CD4-positive, alpha-beta T cell treated with Interleukin-1 beta for 1 hour (primary cell): ENCODE results near the gene TES.

Experiments used
- DNase-seq, 2 donors: peaks; one replicate each; pipeline ENCODE4 v3.0.0-alpha.2; 2020 to 2022

The TES gene

DNA sequence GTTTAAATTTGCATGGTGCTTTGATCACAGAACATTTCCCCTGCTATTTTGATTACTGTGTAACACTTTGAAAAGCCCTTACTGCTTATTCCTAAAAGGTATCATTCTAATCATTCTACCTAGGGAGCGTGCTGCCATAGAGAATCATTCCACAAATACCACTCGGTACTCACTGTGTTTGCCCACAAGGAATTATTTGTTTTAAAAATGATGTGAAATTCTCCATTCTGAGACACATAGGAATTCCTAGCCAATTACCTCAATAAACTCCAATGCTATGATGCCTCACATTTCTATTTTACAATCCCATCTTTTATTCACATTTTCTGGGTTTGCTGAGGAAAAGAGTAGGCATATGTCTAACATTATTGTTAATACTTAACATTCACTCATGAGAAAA is 16.2 kb upstream of the TES start:
- DNase-seq: no peak

DNA sequence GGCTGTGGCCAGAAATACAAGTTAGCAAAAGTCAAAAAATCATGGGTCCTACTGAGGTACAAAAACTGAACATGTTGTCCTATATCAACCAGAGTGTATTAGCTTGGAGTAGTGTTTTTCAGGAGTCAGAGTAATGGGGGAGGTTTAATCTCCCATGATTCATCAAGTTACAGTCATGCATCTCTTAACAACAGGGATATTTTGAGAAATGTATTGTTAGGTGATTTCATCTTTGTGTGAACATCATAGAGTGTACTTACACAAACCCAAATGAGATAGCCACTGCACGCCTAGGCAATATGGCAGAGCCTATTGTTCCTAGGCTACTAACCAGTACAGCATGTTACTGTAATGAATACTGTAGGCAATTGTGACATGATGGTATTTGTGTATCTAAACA is 14.9 kb upstream of the TES start:
- DNase-seq: no peak

DNA sequence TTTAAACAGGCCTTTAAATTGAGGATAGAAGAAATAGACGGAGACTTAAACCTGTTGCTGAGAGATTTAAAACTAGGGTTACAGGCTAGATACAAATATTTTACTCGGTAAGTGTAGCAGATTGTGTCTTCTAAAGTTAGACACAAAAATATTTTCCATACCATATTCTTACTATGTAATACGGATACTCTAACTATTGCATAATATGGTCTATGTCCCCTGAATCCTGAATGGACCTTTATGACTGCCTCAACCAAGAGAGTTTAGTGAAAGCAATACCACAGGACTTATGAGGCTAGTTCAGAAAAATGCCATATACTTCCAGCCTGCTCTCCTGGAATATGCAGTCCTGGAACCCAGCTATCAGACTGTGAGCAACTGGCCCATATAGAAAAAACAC is 13.4 kb upstream of the TES start:
- DNase-seq: no peak

DNA sequence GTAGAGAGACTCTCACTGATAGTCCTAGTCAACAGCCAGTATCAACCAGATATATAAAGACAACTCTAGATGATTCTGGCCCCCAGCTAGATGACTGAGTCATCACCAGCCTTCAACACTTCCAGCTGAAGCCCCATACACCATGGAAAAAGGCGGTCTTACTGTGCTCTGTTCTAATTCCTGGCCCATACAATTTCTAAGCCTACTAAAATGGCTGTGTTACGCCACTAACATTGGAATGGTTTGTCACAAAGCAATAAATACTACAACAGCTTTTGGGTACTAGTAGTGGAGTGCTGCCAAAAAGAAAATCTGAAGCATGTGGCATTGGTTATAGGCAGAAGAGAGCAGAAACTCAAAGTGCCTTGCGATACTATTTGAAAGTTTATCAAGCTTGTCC is 13.0 kb upstream of the TES start:
- DNase-seq: no peak

DNA sequence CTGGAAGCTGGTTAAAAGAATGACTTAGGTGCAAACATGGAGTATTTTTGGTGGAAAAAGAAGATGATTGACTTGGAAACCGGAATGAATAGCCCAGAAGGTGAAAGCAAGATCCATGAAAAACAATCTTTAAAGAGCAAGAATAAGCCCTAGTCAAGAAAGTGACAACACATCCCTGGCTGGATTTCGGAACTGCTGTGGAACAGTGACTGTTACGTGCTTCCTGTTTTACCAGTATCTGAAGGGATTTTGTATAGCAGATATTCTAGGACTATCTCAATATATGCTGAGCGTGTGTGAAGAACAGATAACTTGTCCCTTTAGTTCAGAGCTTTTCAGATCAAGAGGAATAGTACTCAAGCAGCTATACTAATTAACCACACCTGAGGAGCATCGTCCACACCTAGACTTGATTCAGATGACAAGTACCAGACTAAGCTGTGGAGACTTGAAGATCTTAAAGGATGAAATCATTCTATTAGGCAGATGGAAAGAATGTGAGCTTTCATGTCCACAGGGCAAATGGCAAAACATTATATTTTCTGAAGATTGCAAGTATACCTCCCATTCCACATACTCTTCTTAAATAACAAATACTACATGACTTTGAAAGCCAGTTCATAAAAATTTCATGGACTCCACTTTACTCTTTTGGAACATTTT is 11.5 kb upstream of the TES start:
- DNase-seq: no peak

DNA sequence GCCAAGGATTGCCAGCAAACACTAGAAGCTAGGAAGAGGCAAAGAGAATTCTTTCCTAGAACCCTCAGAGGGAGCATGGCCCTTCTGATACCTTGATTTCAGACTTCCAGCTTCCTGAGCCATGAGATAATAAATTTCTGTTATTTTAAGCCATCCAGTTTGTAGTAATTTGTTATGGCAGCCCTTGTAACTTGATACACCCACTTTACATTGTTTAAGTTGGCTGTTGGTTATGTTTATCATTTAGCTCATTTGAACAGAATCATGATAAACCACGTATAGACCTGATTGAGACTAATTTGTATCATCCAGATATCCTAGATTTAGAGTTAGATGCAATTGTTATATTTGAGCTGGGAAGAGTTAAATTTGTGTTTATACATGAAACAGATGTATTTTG is 9.4 kb upstream of the TES start:
- DNase-seq: no peak

DNA sequence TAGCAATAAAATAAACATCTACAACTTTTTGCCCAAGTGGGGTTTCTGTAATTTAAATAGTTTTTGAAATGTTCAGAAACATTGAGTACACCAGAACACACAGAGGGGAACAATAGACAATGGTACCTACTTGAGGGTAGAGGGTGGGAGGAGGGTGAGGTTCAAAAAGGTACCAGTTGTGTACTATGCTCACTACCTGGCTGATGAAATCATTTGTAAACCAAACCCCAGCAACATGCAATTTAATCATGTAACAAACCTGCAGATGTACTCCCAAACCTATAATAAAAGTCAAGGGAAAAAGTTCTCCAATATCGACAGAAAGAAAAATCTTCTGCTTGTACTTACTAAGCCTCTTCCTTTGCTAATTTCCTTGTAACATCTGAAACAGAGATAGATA is 4.2 kb upstream of the TES start:
- DNase-seq: no peak

DNA sequence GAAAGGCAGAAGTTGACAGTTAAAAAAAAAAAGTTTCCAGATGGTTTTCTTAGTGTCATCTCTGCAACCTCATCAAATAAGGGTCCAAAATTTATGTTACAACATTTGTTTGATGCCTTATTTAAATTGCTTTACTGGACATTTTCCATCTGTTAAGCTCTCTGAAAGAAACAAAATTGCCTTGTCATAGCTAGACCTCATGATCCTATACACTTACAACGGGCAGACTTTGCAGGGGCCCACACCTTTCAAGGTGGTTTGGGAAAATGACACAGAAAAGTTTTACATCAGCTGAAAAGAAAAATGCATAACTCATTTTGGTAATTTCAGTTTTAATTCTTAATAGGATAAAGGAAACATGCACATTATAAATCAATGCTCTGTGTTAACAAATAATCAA is 1.4 kb upstream of the TES start:
- DNase-seq: no peak

DNA sequence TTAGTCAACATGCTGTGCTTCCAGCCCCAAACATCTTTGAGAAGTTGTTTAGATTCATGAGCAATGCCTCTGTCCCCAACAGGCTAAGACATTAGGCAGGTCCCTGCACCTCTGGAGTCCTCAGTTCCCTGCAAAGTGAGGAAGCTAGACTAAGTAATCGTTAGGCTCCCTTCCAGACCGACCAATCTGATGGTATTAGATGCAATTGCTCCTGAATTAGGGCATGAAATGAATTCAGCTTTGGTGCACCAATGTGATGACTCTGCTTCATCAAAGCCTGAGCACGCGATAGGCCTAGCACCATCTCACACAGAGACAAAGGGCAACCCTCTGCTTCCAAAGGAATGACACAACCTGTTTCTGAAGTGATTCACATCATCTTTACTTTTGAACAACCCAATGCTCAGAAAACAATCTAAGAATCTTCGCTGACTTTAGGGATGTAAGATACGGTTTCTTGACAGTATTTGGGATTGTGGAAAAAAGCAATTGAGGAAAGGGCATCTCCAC is 723 bp upstream of the TES start:
- DNase-seq: no peak

DNA sequence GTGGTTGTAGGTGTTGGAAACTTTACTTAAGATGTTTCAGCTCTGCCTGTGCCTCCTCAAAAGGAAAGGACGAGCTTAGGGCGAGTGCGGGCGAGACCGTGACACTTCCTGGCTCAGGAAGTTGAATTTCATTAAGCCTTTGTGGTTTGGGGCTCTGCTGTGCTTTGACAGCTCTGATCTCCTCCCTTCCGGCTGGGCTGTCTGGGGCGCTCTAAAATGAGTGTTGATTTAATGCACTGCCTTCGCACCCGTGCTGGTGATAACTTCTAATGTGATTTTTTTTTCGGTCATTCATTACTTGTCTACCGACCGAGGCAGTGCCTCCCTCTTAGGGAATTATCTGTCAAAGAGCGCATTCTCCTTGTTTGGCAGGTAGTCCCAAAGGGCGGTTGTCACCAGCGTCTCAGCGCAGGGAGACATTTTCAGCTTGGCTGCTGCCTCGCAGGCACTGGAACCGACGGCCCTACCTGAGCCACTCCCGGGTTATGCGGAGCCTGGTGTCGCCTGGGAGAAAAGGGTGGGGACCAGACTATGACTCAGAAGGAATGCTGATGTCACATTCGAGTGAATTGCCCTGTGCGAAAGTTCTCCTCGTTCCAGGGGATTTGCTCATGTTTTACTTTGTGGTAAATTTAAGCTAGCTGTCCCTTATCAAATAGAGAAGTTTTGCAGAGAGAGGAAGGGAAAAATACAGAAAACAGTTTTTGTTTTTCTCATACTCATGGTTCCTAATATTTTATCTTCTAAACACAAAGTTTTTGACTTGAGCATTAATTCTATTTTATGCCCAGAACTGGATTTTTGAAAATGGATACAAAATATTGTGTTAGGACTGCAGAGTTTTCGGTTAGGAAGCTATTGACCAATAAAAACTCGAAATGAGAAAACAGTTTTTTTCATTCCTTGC is 920 bp downstream of the TES start:
- DNase-seq: peak; percentile 82 to 86

DNA sequence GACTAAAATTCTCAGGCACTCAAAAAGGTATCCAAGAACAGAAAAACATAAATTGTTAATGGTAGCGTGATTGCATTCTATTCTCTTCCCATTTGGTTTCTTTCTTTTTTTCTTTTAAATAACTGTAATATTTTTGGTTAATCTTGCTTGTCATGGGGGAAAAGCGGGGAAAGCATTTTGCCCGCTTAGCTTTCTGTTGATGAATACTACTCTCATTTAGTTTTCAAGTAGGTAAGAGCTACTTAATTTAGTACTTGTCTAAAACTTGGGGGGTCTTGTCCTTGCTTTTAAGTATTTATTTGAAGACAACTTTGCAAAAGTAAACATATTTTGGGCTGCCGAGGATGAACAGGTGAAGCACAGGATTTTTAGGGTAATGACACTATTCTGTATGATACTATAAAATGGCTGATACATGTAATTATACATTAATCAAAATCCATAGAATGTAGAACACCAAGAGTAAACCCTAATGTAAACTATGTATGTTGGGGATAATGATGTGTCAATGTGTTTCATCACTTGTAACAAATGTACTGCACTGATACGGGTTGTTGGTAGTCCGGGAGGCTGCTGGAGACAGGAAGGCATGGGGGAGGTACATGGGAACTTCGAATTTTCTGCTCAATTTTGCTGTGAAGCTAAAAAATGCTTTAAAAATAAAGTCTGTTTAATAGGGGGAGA is 1.7 kb downstream of the TES start:
- peak in 1 of 2 donors; percentile 6 for DNase-seq

DNA sequence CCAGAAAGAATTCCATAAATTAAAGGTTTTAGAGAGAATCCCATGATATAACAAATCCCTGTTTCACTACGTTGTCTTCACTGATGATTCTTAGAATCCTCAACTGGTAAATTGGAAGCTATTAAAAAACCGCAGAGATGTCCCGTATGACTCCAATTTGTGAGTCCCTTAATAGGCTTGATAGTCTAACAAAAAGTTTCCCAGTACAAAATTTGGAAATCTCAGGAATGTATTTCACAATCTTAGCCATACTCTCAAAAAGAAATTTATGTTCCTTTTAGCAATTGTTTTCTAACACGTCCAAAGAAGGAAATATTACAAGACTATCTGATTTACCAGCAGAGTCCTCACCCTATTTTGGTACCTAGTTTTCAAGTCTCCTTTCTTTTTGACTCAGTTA is 2.5 kb downstream of the TES start:
- DNase-seq: no peak

DNA sequence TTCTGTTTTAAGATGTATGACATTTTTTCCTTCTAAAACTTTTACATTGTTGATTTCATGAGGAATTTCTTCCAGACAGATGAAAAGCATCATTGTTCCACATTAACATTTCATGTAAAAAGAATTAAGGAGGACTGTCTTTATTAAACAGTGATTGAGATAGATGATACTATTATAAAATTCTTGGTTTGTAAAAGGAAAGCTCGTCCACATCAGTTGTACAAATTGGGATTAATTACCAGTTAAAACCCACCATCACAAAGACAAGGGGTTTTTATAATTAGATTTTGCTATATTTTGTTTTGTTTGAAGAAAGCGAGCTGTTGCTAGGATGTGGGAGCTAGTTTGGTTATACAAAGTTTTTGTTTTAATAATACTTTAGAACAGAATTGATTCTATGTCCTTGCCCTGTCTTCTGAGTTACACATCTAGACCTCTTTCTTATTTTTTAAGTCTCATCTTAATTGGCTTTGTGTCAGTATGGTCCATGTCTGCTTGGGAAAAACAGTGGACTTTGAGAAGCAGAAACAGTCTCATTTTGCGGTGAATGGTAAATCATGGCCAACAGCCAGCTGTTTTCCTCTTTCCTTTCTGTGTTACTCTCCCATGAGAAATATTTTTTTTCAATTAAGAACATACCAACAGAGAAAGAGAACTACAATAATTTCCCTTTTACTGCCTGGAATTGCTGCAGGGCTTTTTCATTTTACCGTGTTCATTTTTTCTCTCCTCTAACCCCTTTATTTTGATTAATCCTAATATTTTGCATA is 3.2 kb downstream of the TES start:
- no peak for DNase-seq

DNA sequence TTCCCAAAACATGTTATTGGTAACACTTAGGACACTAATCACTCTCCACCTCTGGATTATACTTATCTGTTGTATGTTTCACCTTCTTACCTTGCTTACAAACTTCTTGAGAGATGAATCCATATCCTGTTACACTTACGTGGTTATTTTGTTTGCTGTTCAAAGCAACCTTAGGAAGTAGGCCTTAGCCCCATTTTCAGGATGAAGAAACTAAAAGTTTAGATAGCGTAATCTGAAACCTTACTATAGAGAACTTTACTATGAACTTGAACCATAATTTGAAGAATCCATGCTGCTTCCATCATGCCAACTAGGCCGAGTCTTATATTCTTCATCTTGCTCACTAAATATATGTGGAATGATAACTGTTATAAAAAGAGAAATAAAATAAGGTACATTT is 4.6 kb downstream of the TES start:
- DNase-seq: no peak

DNA sequence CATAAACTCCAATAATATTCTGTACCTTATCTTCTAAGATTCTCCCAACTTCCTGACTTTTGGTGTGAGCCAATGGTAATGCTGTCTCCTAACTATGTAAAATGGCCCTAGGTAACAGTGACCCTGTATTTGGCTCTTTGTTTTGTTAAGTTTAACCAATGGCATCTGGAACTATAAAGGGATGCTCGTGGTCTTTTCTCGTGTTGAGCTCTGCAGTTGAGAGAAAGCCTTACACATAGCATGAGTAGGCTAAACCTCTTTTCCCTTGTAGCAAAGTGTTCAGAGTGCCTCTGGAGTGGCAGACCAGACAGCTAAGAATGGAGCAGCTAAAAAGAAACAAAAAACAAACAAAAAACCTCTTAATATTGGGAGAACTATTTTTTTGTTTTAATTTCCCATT is 5.2 kb downstream of the TES start:
- DNase-seq: no peak

DNA sequence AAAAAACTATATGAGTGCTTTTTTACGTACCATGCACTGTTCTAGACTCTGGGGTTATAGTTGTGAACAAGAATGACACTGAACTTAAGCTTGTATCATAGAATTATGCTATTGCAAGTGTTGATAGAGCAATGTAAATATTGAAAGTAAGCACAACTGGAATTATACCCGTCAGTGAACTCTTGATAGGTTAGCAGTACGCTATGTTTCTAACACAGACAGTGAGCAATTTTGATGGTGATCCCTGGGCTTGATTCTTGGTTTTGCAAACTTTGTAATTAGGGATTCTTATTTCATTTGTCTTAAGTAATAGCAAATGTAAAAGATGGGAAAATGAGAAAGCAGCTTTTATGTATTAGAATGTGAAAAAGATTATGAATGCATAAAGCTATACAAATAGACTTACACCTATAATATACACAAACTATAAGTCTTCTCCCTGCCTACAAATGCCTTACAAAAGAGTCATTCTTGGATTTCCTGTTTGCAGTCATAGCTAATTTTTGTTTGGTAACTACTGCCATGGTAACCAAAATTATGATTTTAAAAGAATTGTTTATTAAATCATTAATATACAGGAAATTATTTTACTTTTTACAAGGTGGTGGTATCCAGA is 6.7 kb downstream of the TES start:
- no peak for DNase-seq

DNA sequence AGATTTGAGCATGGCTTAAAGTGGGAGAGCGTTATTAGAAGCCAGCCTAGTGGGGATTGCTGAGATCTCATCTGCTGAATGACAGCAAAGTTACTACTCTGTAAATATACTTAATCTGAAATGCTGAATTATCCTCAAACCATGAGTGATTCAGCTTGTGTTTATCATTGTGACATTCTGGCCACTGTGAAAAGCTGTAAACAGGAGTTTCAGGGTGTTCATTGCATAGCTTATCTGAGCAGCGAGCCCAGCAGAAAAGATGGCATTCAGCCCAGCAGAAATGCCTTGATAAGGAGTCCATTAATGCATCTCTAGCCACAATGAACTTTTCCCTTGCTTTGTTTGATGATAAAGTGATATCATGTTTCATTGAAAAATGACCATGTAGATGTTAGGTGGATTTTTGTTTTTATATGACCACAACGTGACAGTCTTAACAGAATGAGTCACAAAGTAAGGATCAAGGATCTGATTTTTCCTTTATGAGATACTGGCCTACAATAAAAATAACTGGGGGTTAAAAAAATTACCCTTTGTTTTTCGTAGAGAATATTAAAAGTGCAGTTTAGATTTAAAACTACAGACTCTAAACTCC is 7.8 kb downstream of the TES start:
- no peak for DNase-seq

DNA sequence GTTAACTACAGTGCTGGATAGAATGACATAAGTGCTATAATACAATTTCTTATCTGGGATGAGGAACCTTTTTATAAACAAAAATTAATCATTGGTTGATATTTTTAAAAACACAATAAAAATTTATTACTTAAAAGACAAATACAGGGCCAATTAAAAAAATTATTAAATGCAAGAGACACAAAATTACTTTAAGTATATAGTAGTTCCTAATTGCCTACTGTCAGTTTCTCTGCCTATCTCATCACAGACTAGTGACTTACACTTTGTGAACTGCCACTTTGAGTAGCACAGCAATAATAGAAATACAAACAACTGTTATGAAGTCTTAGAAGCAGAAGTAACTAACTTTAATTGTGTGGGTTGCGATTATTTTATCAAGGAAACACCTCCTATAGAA is 8.4 kb downstream of the TES start:
- no peak for DNase-seq

DNA sequence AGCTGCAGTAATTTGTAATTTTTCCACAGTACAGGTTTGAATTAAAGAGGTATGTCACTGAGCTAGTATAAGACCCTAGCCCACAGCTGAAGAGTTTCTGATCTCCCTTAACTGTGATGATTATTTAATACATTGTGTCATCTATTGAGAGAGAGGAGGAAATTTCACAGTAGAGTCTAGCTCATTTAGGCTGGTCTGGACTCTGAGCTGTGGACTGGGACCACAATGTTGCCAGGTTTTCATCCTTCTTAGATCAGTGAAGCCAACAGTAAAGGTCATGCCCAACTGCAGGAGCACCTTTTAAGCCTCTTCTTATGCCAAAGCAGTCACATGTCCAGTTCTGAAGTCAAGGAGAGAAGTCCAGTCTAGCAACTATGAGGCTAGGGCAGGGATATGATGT is 8.9 kb downstream of the TES start:
- no peak for DNase-seq

DNA sequence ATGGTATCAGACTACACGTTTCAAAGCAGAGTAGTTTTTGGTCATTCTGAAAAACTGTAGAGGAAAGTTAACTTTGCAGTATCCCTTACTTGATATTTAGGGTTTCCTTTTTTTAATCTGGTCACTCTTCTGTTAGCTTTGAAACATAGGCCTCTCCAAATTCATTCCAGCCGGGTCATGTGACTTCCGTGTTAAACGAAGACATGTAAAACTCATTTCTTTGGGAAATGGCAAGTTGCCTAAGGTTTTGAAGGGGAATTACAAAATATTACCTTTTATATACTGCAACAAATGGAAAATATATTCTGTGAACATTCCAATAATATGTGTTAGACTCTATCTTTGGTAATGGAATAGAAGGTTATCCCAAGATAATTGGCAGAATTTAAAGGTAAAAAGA is 9.5 kb downstream of the TES start:
- DNase-seq: no peak

DNA sequence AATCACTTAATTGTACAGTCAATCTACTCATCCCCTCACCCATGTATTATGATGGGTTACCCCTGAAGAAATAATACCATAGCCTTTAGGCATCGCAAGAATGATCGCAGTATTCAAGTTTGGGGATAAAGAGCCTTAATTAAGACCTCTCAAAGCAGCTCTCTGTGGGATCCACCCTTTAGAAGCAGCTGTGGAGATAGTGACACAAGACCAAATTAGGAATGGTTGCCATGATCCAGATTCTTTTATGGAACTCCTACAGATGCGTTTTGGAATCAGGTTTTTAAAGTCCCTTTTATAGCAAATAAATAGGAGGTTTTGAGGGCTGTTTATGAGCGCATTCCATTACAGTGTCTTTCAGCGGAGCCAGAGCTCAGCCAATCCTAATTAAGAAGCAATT is 12.2 kb downstream of the TES start:
- no peak for DNase-seq

DNA sequence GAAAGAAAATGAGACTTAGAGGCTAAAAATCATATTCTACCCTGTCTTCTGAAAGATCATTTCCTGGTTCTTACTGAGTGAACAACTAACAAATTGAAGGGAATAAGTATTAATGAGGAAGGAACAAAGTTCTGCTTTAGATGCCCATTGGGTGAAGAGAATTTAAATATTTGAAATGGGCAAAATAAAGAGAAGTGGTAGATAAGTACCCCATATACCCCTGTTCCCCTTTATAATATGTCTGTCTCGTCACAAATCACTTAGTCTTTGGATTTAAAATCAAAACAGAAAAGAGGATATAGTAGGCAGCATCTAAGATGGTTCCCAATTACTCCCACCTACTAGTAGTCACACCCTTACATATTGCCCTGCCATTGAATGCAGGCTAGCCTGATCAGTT is 13.2 kb downstream of the TES start:
- DNase-seq: no peak
